Upper lobe of right lung (tissue), 1 donor: ENCODE measurements around the gene TLE1. TPM values are rescaled to one million over a fixed set of nuclear protein-coding genes. Genes with fewer than 3 reads are reported as not detected.

Experiments
- ATAC-seq: fragments of 200-7000 bp; cut with Tn5 transposase; one replicate; pipeline ENCODE4 v1.9.1; 2020; ENCODE audit warnings: mild to moderate bottlenecking, moderate library complexity
- DNase-seq: peaks from one replicate; pipeline ENCODE4 v3.0.0-alpha.2; 2020
- H3K27ac ChIP-seq: fragments of 200-600 bp; one replicate; pipeline ENCODE4 v1.8.0; 2022
- H3K27me3 ChIP-seq: fragments of 200-600 bp; one replicate; pipeline ENCODE4 v1.8.0; 2022; ENCODE audit warnings: mild to moderate bottlenecking
- H3K36me3 ChIP-seq: fragments of 200-600 bp; one replicate; pipeline ENCODE4 v1.8.0; 2022
- H3K4me1 ChIP-seq: fragments of 200-600 bp; one replicate; pipeline ENCODE4 v1.8.0; 2022
- H3K4me3 ChIP-seq: fragments of 200-600 bp; one replicate; pipeline ENCODE4 v1.8.0; 2022; ENCODE audit warnings: mild to moderate bottlenecking
- H3K9me3 ChIP-seq: fragments of 200-600 bp; one replicate; pipeline ENCODE4 v1.8.0; 2022
- intact Hi-C: fragments of 100-400 bp; cut with DNase I; formaldehyde crosslinking; loops from one replicate; pipeline ENCODE4 v1.11.0; 2022
- total RNA-seq: library from RNA; stranded (reverse); fragmentation: NEBNext Ultra II Directional; extraction: Animal tissue kit (Norgen Biotek cat#: 25700); gene quantifications from one replicate; pipeline ENCODE4 v1.2.1, GENCODE V29; 2021
- TF ChIP-seq, protein P1 (sequence below): fragments of 200-600 bp; IDR thresholded peaks from one replicate; pipeline ENCODE4 v1.8.0; 2022; ENCODE audit warnings: antibody characterized with exemption
- donor health status: DM: no; HTN: yes; CAD: no; lungs with severe emphysema.

Gene TLE1
- total RNA-seq, 1 donor from 2014 or later = 19.2 TPM

- no peak overlapping the region for H3K4me3 ChIP-seq
- no peak overlapping the region for H3K27ac ChIP-seq
- TF ChIP-seq, protein P1, sequence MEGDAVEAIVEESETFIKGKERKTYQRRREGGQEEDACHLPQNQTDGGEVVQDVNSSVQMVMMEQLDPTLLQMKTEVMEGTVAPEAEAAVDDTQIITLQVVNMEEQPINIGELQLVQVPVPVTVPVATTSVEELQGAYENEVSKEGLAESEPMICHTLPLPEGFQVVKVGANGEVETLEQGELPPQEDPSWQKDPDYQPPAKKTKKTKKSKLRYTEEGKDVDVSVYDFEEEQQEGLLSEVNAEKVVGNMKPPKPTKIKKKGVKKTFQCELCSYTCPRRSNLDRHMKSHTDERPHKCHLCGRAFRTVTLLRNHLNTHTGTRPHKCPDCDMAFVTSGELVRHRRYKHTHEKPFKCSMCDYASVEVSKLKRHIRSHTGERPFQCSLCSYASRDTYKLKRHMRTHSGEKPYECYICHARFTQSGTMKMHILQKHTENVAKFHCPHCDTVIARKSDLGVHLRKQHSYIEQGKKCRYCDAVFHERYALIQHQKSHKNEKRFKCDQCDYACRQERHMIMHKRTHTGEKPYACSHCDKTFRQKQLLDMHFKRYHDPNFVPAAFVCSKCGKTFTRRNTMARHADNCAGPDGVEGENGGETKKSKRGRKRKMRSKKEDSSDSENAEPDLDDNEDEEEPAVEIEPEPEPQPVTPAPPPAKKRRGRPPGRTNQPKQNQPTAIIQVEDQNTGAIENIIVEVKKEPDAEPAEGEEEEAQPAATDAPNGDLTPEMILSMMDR = no peak
- intact Hi-C loops = no loop called here
- no peaks in the 10 kb centered on the region for H3K9me3 ChIP-seq
- no peaks in the 10 kb centered on the region for H3K36me3 ChIP-seq
- no peaks in the 10 kb centered on the region for H3K4me1 ChIP-seq
- peaks cover 13% of the 10 kb centered on the region for H3K27me3 ChIP-seq
- ATAC-seq (no peak), DNase-seq (no peak)
Observed at GRCh38 chr9:81549500-81550206, 139.7 kb downstream of the TLE1 start.

DNA sequence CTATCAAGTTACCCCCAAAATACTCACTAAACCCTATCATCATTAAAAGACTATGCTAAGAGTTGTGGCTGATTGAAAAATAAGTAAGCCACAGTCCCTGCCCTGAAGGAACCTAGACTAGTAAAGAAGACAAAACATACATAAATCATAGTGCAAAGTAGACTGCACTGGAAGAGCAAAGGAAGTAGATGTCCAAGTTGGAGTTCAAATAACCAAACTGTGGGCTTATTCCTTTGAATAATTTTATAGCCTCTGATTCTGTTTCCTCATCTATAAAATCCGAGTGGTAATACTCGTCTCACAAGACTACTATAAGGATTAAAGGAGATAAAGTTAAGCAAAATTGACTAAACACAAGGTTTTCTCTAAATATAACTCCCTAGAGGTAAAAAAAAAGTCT is 140.4 kb downstream of the TLE1 start:
- DNase-seq (no peak), ATAC-seq (no peak)
- H3K4me1 ChIP-seq = no peaks in the 10 kb centered on the region
- intact Hi-C loops = no loop called here
- H3K9me3 ChIP-seq = no peaks in the 10 kb centered on the region
- TF ChIP-seq, protein P1 = no peak
- no peak overlapping the region for H3K4me3 ChIP-seq
- H3K27me3 ChIP-seq = peaks cover 13% of the 10 kb centered on the region
- H3K36me3 ChIP-seq = no peaks in the 10 kb centered on the region
- no peak overlapping the region for H3K27ac ChIP-seq

DNA sequence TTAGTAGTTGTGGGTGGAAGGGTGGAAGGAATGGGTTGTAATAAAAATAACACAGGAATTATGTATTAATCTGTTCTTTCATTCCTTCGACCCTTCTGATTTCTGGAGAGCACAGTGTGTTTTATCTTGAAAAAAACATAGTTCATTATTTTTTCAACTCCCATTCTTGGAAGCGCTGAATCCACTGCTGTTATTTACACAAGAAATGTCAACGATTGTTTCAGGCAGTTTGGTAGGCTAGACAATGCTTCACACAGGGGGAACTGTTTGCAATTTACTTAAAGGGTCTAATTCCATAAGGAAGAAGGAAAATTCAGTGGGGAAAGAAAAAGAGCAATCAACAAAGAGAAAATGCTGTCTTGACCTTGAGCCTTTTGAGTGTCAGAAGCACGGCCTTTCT is 142.9 kb downstream of the TLE1 start:
- H3K9me3 ChIP-seq = no peaks in the 10 kb centered on the region
- intact Hi-C loops = no loop called here
- H3K4me3 ChIP-seq = no peak overlapping the region
- no peak overlapping the region for H3K27ac ChIP-seq
- no peak for ATAC-seq
- TF ChIP-seq, protein P1 = no peak
- H3K36me3 ChIP-seq = no peaks in the 10 kb centered on the region
- no peaks in the 10 kb centered on the region for H3K4me1 ChIP-seq
- DNase-seq = no peak
- H3K27me3 ChIP-seq = peaks cover 9% of the 10 kb centered on the region

- no peaks in the 10 kb centered on the region for H3K4me1 ChIP-seq
- H3K9me3 ChIP-seq = no peaks in the 10 kb centered on the region
- intact Hi-C loops = no loop called here
- TF ChIP-seq, protein P1 = no peak
- H3K36me3 ChIP-seq = no peaks in the 10 kb centered on the region
- ATAC-seq = no peak
- H3K27me3 ChIP-seq = no peaks in the 10 kb centered on the region
- H3K27ac ChIP-seq = no peak overlapping the region
- no peak for DNase-seq
- H3K4me3 ChIP-seq = no peak overlapping the region
Observed at GRCh38 chr9:81543695-81544094, 145.7 kb downstream of the TLE1 start.

- Histone ChIP-seq H3K27ac (no peak overlapping the region), H3K9me3 (no peaks in the 10 kb centered on the region), H3K4me1 (no peaks in the 10 kb centered on the region), H3K27me3 (no peaks in the 10 kb centered on the region), H3K36me3 (no peaks in the 10 kb centered on the region), H3K4me3 (no peak overlapping the region)
- DNase-seq (no peak), ATAC-seq (no peak)
- intact Hi-C loops = no loop called here
- TF ChIP-seq, protein P1 = no peak
Observed at GRCh38 chr9:81542118-81542889, 147.0 kb downstream of the TLE1 start.
